SK-N-SH treated with all-trans-retinoic acid at 6 μM for 48 hours (cell line): ENCODE measurements around the gene SEC23A.
"Not testable (repeated sequence)": the region's sequence is repeated elsewhere in the genome, so short reads cannot be mapped to it uniquely, and the experiment has no call there.

Source experiments
- ATAC-seq: fragments of 200-7000 bp; cut with Tn5 transposase; 3 replicates; pipeline ENCODE4 v1.9.1; 2020; ENCODE audit warnings: mild to moderate bottlenecking, moderate library complexity
- CREB5 ChIP-seq: fragments of 250-450 bp; sonication (Bioruptor Pico); IDR thresholded peaks from 2 replicates; pipeline ENCODE4 v1.5.1; 2020; ENCODE audit warnings: low read depth, mild to moderate bottlenecking, moderate library complexity
- CSRNP3 ChIP-seq: fragments of 250-450 bp; sonication (Bioruptor Pico); IDR thresholded peaks from 2 replicates; pipeline ENCODE4 v1.5.1; 2021; ENCODE audit warnings: mild to moderate bottlenecking, moderate library complexity
- ISL1 ChIP-seq: fragments of 250-450 bp; sonication (Bioruptor Pico); IDR thresholded peaks from 2 replicates; pipeline ENCODE4 v2.1.2; 2022; ENCODE audit warnings: mild to moderate bottlenecking, moderate library complexity
- OSR1 ChIP-seq: fragments of 250-450 bp; sonication (Bioruptor Pico); IDR thresholded peaks from 2 replicates; pipeline ENCODE4 v1.8.0; 2022; ENCODE audit warnings: moderate library complexity, mild to moderate bottlenecking, inconsistent platforms
- PATZ1 ChIP-seq: fragments of 250-450 bp; sonication (Bioruptor Pico); IDR thresholded peaks from 2 replicates; pipeline ENCODE4 v1.8.0; 2020; ENCODE audit warnings: mild to moderate bottlenecking, moderate library complexity, borderline replicate concordance
- POU6F1 ChIP-seq: fragments of 250-450 bp; sonication (Bioruptor Pico); IDR thresholded peaks from 2 replicates; pipeline ENCODE4 v1.8.0; 2021; ENCODE audit warnings: low read depth, mild to moderate bottlenecking, moderate library complexity, borderline replicate concordance
- PPARA ChIP-seq: fragments of 250-450 bp; sonication (Bioruptor Pico); IDR thresholded peaks from 2 replicates; pipeline ENCODE4 v1.5.0; 2020; ENCODE audit warnings: mild to moderate bottlenecking, borderline replicate concordance
- TCF4 ChIP-seq: fragments of 250-450 bp; sonication (Bioruptor Pico); IDR thresholded peaks from 2 replicates; pipeline ENCODE4 v1.8.0; 2021; ENCODE audit warnings: mild to moderate bottlenecking, moderate library complexity, borderline replicate concordance
- TOX ChIP-seq: fragments of 250-450 bp; sonication (Bioruptor Pico); IDR thresholded peaks from 2 replicates; pipeline ENCODE4 v1.8.0; 2021; ENCODE audit warnings: mild to moderate bottlenecking, moderate library complexity, borderline replicate concordance
- TSHZ2 ChIP-seq: fragments of 250-450 bp; sonication (Bioruptor Pico); IDR thresholded peaks from 2 replicates; pipeline ENCODE4 v1.5.0; 2020; ENCODE audit warnings: mild to moderate bottlenecking, moderate library complexity
- ZC3H10 ChIP-seq: fragments of 250-450 bp; sonication (Bioruptor Pico); IDR thresholded peaks from 2 replicates; pipeline ENCODE4 v1.5.1; 2021; ENCODE audit warnings: mild to moderate bottlenecking, moderate library complexity
- ZFP3 ChIP-seq: fragments of 250-450 bp; sonication (Bioruptor Pico); IDR thresholded peaks from 2 replicates; pipeline ENCODE4 v1.5.0; 2020; ENCODE audit warnings: mild to moderate bottlenecking, moderate library complexity
- ZFP30 ChIP-seq: fragments of 450-650 bp; formaldehyde crosslinking; IDR thresholded peaks from 2 replicates; pipeline ENCODE4 v1.5.0; 2022; ENCODE audit warnings: mild to moderate bottlenecking, moderate library complexity
- ZNF70 ChIP-seq: fragments of 450-650 bp; formaldehyde crosslinking; IDR thresholded peaks from 2 replicates; pipeline ENCODE4 v1.5.0; 2020; ENCODE audit warnings: mild to moderate bottlenecking, moderate library complexity
- ZNF8 ChIP-seq: fragments of 450-650 bp; formaldehyde crosslinking; IDR thresholded peaks from 2 replicates; pipeline ENCODE4 v1.5.0; 2020; ENCODE audit warnings: mild to moderate bottlenecking, moderate library complexity

The SEC23A gene

GRCh38 chr14:39015964-39016577 lies 87.0 kb downstream of the SEC23A start (continued):
- TF ChIP-seq CREB5 (no peak), ISL1 (no peak), POU6F1 (CRISPR knock-in tag) (no peak), TSHZ2 (CRISPR knock-in tag) (no peak)

GRCh38 chr14:39015360-39015961 lies 87.6 kb downstream of the SEC23A start:
- ATAC-seq: peak; percentile 65; the same call in 1 of the 3 replicates
- TF ChIP-seq ZFP3 (CRISPR knock-in tag) (no peak), TOX (no peak), PATZ1 (CRISPR knock-in tag) (no peak), ZNF70 (CRISPR knock-in tag) (no peak), ZC3H10 (no peak), POU6F1 (CRISPR knock-in tag) (no peak), TCF4 (CRISPR knock-in tag) (no peak), ZFP30 (CRISPR knock-in tag) (no peak)
- TF ChIP-seq, all 23 proteins: peak for 0

GRCh38 chr14:39014460-39014859 lies 88.6 kb downstream of the SEC23A start:
- no peak for TF ChIP-seq TOX
- TF ChIP-seq ISL1: no peak
- no peak for TF ChIP-seq ZNF8 (CRISPR knock-in tag)
- no peak for ATAC-seq

- not testable (repeated sequence) for ATAC-seq
Measured at GRCh38 chr14:39008965-39009364, 94.1 kb downstream of the SEC23A start.

GRCh38 chr14:39006721-39007410 lies 96.2 kb downstream of the SEC23A start:
- no peak for ATAC-seq
- no peak for TF ChIP-seq ZC3H10
- no peak for TF ChIP-seq TOX
- TF ChIP-seq OSR1 (CRISPR knock-in tag): no peak
- no peak for TF ChIP-seq POU6F1 (CRISPR knock-in tag)
- TF ChIP-seq PPARA (CRISPR knock-in tag): no peak
- TF ChIP-seq ZFP30 (CRISPR knock-in tag): no peak
- no peak for TF ChIP-seq CSRNP3 (CRISPR knock-in tag)
